HEK293 (cell line): ENCODE data around the gene EPHA2.
A peak's percentile ranks its signal among the peaks of the same experiment; 100 is the strongest.

ENCODE experiments used
- CTCF ChIA-PET: fragments of 350-600 bp; formaldehyde crosslinking; extraction: SDS; loops from one replicate; lab custom pipeline; 2021; ENCODE audit warnings: antibody characterized with exemption; lab: Yijun Ruan, JAX
- POLR2A ChIA-PET: fragments of 300-600 bp; formaldehyde crosslinking; extraction: SDS; loops from one replicate; lab custom pipeline; 2020; ENCODE audit warnings: antibody characterized with exemption, inconsistent platforms; lab: Yijun Ruan, JAX
- H3K27ac ChIP-seq: fragments of 200-500 bp; sonication (Bioruptor generic); 2 replicates; pipeline ENCODE4 v1.5.1; 2014; ENCODE audit warnings: low read depth, low read length, control low read depth, inconsistent platforms; ENCODE audit errors: extremely low read depth
- H3K36me3 ChIP-seq, 2 experiments: fragments of 200-500 bp in 1 of 2; sonication (Bioruptor generic) in 1 of 2; 1 replicate in 1 of 2; 2 replicates in 1 of 2; pipeline ENCODE4 v1.5.1; 2014 to 2017; ENCODE audit warnings: inconsistent platforms in 2 of 2, low read length in 2 of 2; ENCODE audit not compliant: control insufficient read depth in 2 of 2, insufficient read depth in 1 of 2
- H3K4me1 ChIP-seq: fragments of 200-500 bp; sonication (Bioruptor generic); 2 replicates; pipeline ENCODE4 v1.5.1; 2014; ENCODE audit warnings: mild to moderate bottlenecking, low read length, inconsistent platforms; ENCODE audit not compliant: control insufficient read depth, insufficient read depth
- H3K4me3 ChIP-seq: 2 replicates; pipeline ENCODE4 v1.5.1; 2011; ENCODE audit warnings: low read depth, mild to moderate bottlenecking, control low read depth, low read length, moderate library complexity
- H3K9me3 ChIP-seq: fragments of 200-500 bp; sonication (Bioruptor generic); 2 replicates; pipeline ENCODE4 v1.5.1; 2014; ENCODE audit warnings: low read depth, low read length, inconsistent platforms; ENCODE audit not compliant: control insufficient read depth, insufficient read depth
- BCL11A ChIP-seq: fragments of 450-650 bp; formaldehyde crosslinking; IDR thresholded peaks from 2 replicates; pipeline ENCODE4 v1.5.1; 2016; ENCODE audit warnings: low read depth, missing biosample characterization, missing genetic modification characterization
- GLIS1 ChIP-seq: fragments of 450-650 bp; formaldehyde crosslinking; IDR thresholded peaks from 2 replicates; pipeline ENCODE4 v1.5.1; 2016; ENCODE audit warnings: missing biosample characterization, missing genetic modification characterization
- HOXA7 ChIP-seq: sonication (generic); formaldehyde crosslinking; IDR thresholded peaks from 2 replicates; pipeline ENCODE4 v1.8.1; 2022; ENCODE audit warnings: missing genetic modification reagents, borderline replicate concordance
- SP3 ChIP-seq: fragments of 450-650 bp; formaldehyde crosslinking; IDR thresholded peaks from 2 replicates; pipeline ENCODE4 v1.5.1; 2016; ENCODE audit warnings: missing biosample characterization, missing genetic modification characterization
- ZBTB20 ChIP-seq: fragments of 450-650 bp; formaldehyde crosslinking; IDR thresholded peaks from 2 replicates; pipeline ENCODE4 v1.5.1; 2016; ENCODE audit warnings: missing biosample characterization, missing genetic modification characterization
- ZBTB44 ChIP-seq: fragments of 450-650 bp; IDR thresholded peaks from 2 replicates; pipeline ENCODE4 v1.5.1; 2018; ENCODE audit warnings: missing biosample characterization, mild to moderate bottlenecking, missing genetic modification characterization
- ZIC2 ChIP-seq: fragments of 450-650 bp; formaldehyde crosslinking; IDR thresholded peaks from 2 replicates; pipeline ENCODE4 v1.5.1; 2016; ENCODE audit warnings: missing biosample characterization, missing genetic modification characterization
- ZNF114 ChIP-seq: fragments of 450-650 bp; formaldehyde crosslinking; IDR thresholded peaks from 2 replicates; pipeline ENCODE4 v1.5.0; 2017; ENCODE audit warnings: missing biosample characterization, missing genetic modification characterization
- ZNF148 ChIP-seq: fragments of 450-650 bp; formaldehyde crosslinking; IDR thresholded peaks from 2 replicates; pipeline ENCODE4 v1.5.0; 2017; ENCODE audit warnings: missing biosample characterization, missing genetic modification characterization, borderline replicate concordance
- ZNF157 ChIP-seq: fragments of 450-650 bp; formaldehyde crosslinking; IDR thresholded peaks from 2 replicates; pipeline ENCODE4 v1.5.1; 2016; ENCODE audit warnings: missing biosample characterization, missing genetic modification characterization
- ZNF169 ChIP-seq: fragments of 450-650 bp; formaldehyde crosslinking; IDR thresholded peaks from 2 replicates; pipeline ENCODE4 v1.5.1; 2016; ENCODE audit warnings: missing biosample characterization, missing genetic modification characterization
- ZNF23 ChIP-seq: fragments of 450-650 bp; formaldehyde crosslinking; IDR thresholded peaks from 2 replicates; pipeline ENCODE4 v1.5.1; 2016; ENCODE audit warnings: missing biosample characterization, missing genetic modification characterization, borderline replicate concordance
- ZNF510 ChIP-seq: fragments of 450-650 bp; formaldehyde crosslinking; IDR thresholded peaks from 2 replicates; pipeline ENCODE4 v1.5.1; 2018; ENCODE audit warnings: mild to moderate bottlenecking, missing genetic modification characterization, missing biosample characterization; ENCODE audit not compliant: insufficient replicate concordance
- ZNF529 ChIP-seq: fragments of 450-650 bp; formaldehyde crosslinking; IDR thresholded peaks from 2 replicates; pipeline ENCODE4 v1.5.1; 2017; ENCODE audit warnings: missing genetic modification characterization, missing biosample characterization; ENCODE audit not compliant: insufficient replicate concordance
- ZNF596 ChIP-seq: fragments of 450-650 bp; IDR thresholded peaks from 2 replicates; pipeline ENCODE4 v1.5.0; 2018; ENCODE audit warnings: missing biosample characterization, mild to moderate bottlenecking, missing genetic modification characterization, moderate library complexity
- ZNF600 ChIP-seq: fragments of 450-650 bp; formaldehyde crosslinking; IDR thresholded peaks from 2 replicates; pipeline ENCODE4 v1.5.1; 2016; ENCODE audit warnings: missing biosample characterization, missing genetic modification characterization
- ZNF623 ChIP-seq: fragments of 450-650 bp; formaldehyde crosslinking; IDR thresholded peaks from 2 replicates; pipeline ENCODE4 v1.5.1; 2016; ENCODE audit warnings: missing biosample characterization, missing genetic modification characterization
- ZNF677 ChIP-seq: fragments of 450-650 bp; IDR thresholded peaks from 2 replicates; pipeline ENCODE4 v1.5.0; 2018; ENCODE audit warnings: missing biosample characterization, mild to moderate bottlenecking, missing genetic modification characterization, moderate library complexity
- ZNF704 ChIP-seq: fragments of 450-650 bp; formaldehyde crosslinking; IDR thresholded peaks from 2 replicates; pipeline ENCODE4 v1.5.1; 2016; ENCODE audit warnings: missing biosample characterization, missing genetic modification characterization
- ZNF776 ChIP-seq: fragments of 450-650 bp; formaldehyde crosslinking; IDR thresholded peaks from 2 replicates; pipeline ENCODE4 v1.5.0; 2017; ENCODE audit warnings: missing biosample characterization, missing genetic modification characterization, borderline replicate concordance
- ZNF830 ChIP-seq: fragments of 450-650 bp; IDR thresholded peaks from 2 replicates; pipeline ENCODE4 v1.5.0; 2018; ENCODE audit warnings: missing biosample characterization, missing genetic modification characterization, low read depth, mild to moderate bottlenecking, moderate library complexity
- TF ChIP-seq, protein P1 (sequence below): fragments of 450-650 bp; formaldehyde crosslinking; IDR thresholded peaks from 2 replicates; pipeline ENCODE4 v1.5.1; 2017; ENCODE audit warnings: missing biosample characterization, missing genetic modification characterization
- TF ChIP-seq, protein P2 (sequence below): fragments of 450-650 bp; formaldehyde crosslinking; IDR thresholded peaks from 2 replicates; pipeline ENCODE4 v1.5.1; 2017; ENCODE audit warnings: missing biosample characterization, missing genetic modification characterization

EPHA2 gene

DNA sequence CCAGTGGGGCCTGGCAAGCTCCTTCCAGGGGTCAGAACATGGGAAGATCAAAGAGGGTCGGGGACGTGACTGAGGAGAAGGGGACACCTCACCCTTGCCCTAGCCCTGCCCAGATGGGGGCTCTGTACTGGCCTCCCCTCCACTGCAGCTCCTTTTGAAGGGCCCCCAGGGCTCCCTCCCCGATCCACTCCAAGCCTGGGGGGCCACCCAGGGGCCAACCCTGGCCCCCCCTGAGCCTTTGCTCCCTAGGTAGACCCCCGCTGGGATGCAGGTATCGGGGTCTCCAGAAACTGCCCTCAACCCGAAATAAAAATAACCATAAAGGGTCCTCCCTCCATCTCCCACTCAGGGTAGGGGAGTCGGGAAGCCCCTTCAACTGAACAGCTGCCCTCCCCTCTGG, 45.0 kb downstream of the EPHA2 start:
- Histone ChIP-seq H3K9me3 (no peaks in the 10 kb centered on the region), H3K4me3 (no peak overlapping the region), H3K4me1 (no peaks in the 10 kb centered on the region), H3K27ac (no peak overlapping the region)
- ChIA-PET POLR2A (interaction anchor here (1.0 kb wide), 3 partner anchors 39 to 126 kb away, joined by 3 read pairs; partner anchors contain the start of gene CPLANE2), CTCF (interaction anchor here (0.6 to 1.2 kb wide), 4 partner anchors 28 to 238 kb away, joined by 3 to 5 read pairs (median 5); no protein-coding TSS in a partner anchor)
- TF ChIP-seq ZBTB44 (no peak), SP3 (tag by site-specific recombination) (no peak), ZNF596 (tag by site-specific recombination) (no peak), GLIS1 (tag by site-specific recombination) (peak; percentile 56), ZNF600 (no peak)
- TF ChIP-seq, protein P1, sequence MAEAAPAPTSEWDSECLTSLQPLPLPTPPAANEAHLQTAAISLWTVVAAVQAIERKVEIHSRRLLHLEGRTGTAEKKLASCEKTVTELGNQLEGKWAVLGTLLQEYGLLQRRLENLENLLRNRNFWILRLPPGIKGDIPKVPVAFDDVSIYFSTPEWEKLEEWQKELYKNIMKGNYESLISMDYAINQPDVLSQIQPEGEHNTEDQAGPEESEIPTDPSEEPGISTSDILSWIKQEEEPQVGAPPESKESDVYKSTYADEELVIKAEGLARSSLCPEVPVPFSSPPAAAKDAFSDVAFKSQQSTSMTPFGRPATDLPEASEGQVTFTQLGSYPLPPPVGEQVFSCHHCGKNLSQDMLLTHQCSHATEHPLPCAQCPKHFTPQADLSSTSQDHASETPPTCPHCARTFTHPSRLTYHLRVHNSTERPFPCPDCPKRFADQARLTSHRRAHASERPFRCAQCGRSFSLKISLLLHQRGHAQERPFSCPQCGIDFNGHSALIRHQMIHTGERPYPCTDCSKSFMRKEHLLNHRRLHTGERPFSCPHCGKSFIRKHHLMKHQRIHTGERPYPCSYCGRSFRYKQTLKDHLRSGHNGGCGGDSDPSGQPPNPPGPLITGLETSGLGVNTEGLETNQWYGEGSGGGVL (tag by site-specific recombination): no peak
- TF ChIP-seq, all 188 proteins: peak for 1
- no peaks in the 10 kb centered on the region for H3K36me3 ChIP-seq

DNA sequence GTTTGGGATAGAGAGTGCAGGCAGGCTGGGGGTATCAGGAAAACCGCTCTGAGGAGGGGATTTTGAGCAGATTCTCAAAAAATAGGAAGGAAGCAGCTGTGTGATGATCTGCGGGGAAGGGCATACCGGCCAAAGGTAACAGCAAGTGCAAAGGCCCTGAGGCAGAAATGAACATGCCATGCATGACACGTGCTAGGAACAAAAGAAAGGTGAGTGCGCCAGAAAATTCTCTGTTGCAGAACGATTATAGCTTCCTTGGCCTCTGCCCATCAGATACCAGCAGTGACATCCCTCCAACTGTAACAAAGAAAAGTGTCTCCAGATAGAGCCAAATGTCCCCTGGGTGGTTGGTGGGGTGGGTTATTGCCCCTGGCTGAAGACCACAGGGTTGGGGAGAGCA, 45.4 kb downstream of the EPHA2 start:
- H3K9me3 ChIP-seq: no peaks in the 10 kb centered on the region
- no peaks in the 10 kb centered on the region for H3K36me3 ChIP-seq
- no peaks in the 10 kb centered on the region for H3K4me1 ChIP-seq
- H3K4me3 ChIP-seq: no peak overlapping the region
- ChIA-PET CTCF (interaction anchor here (0.9 to 1.2 kb wide), 2 partner anchors 28 to 31 kb away, joined by 5 read pairs; no protein-coding TSS in a partner anchor), POLR2A (interaction anchor here (1.0 kb wide), 2 partner anchors 39 to 125 kb away, joined by 3 read pairs; no protein-coding TSS in a partner anchor)
- no peak overlapping the region for H3K27ac ChIP-seq
- TF ChIP-seq ZNF623 (tag by site-specific recombination): peak; percentile 94
- no peak for TF ChIP-seq ZNF830 (tag by site-specific recombination)
- TF ChIP-seq BCL11A: no peak
- TF ChIP-seq, protein P2, sequence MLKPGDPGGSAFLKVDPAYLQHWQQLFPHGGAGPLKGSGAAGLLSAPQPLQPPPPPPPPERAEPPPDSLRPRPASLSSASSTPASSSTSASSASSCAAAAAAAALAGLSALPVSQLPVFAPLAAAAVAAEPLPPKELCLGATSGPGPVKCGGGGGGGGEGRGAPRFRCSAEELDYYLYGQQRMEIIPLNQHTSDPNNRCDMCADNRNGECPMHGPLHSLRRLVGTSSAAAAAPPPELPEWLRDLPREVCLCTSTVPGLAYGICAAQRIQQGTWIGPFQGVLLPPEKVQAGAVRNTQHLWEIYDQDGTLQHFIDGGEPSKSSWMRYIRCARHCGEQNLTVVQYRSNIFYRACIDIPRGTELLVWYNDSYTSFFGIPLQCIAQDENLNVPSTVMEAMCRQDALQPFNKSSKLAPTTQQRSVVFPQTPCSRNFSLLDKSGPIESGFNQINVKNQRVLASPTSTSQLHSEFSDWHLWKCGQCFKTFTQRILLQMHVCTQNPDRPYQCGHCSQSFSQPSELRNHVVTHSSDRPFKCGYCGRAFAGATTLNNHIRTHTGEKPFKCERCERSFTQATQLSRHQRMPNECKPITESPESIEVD (tag by site-specific recombination): no peak

DNA sequence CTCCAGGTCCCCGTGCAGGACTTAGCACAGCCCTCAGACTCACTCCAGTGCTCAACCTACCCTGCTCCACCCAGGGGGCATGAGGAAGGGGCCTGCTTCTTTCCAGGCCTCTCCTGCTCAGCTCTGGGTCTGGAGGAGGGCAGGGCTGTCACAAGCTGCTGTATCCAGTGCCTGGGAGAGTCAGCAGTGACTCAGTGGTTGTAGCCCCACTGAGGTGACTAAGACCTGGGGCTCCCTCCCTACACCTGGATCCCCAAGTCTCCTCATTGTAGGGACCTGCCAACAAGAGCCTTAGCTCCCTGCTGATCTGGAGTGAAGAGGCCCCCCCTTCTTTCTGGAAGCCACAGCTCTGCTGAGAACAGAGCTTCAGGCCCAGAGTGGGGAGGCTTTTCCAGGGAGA, 46.3 kb downstream of the EPHA2 start:
- ChIA-PET POLR2A (no interaction called here), CTCF (interaction anchor here (1.0 to 1.3 kb wide), 3 partner anchors 28 to 79 kb away, joined by 3 to 4 read pairs (median 3); no protein-coding TSS in a partner anchor)
- H3K4me3 ChIP-seq: no peak overlapping the region
- H3K4me1 ChIP-seq: no peaks in the 10 kb centered on the region
- H3K27ac ChIP-seq: no peak overlapping the region
- H3K36me3 ChIP-seq: no peaks in the 10 kb centered on the region
- no peaks in the 10 kb centered on the region for H3K9me3 ChIP-seq
- TF ChIP-seq ZNF23: no peak
- TF ChIP-seq ZIC2 (tag by site-specific recombination): no peak
- TF ChIP-seq ZNF596 (tag by site-specific recombination): no peak
- TF ChIP-seq ZNF114 (tag by site-specific recombination): no peak
- TF ChIP-seq ZNF169 (tag by site-specific recombination): no peak
- TF ChIP-seq ZNF510: no peak
- TF ChIP-seq ZBTB20 (tag by site-specific recombination): no peak
- TF ChIP-seq ZNF148 (tag by site-specific recombination): no peak
- no peak for TF ChIP-seq ZNF776 (tag by site-specific recombination)
- TF ChIP-seq ZNF529: no peak
- TF ChIP-seq HOXA7: no peak
- TF ChIP-seq ZNF704 (tag by site-specific recombination): no peak
- no peak for TF ChIP-seq ZNF157 (tag by site-specific recombination)
- no peak for TF ChIP-seq ZNF677 (tag by site-specific recombination)
